Fibroblast of lung (primary cell): Measurements from ENCODE around the gene LZTR1.

Experiments
- CTCF ChIP-seq, 2 donors: IDR thresholded peaks in 1 of 2; conservative IDR thresholded peaks in 1 of 2; 1 replicate in 1 of 2; 2 replicates in 1 of 2; pipeline ENCODE4 v1.5.1; 2011 to 2012; ENCODE audit warnings: low read length in 2 of 2, control low read depth in 1 of 2, inconsistent platforms in 1 of 2, low read depth in 1 of 2, mild to moderate bottlenecking in 1 of 2
- EZH2 ChIP-seq: IDR thresholded peaks from 2 replicates; pipeline ENCODE4 v1.5.1; 2012; ENCODE audit warnings: low read length, control low read depth, mild to moderate bottlenecking; ENCODE audit errors: missing control alignments

GRCh38 chr22:20996031-20996410 lies 13.9 kb downstream of the LZTR1 start:
- TF ChIP-seq CTCF (conservative IDR thresholded peaks at IDR 0.05 in 1 of 2, IDR thresholded peaks at IDR 0.05 in 1 of 2; ENCODE audit: low read depth in 1 of 2, low read length in 2 of 2): no peak
- no peak for TF ChIP-seq EZH2
